Endothelial cell of hepatic sinusoid (primary cell): ENCODE results near the gene CFAP70.
"Not testable (repeated sequence)": the region's sequence is repeated elsewhere in the genome, so short reads cannot be mapped to it uniquely, and the experiment has no call there.

ENCODE experiments used
- in situ Hi-C: cut with HindIII; loops from 2 replicates; pipeline ENCODE4 v1.10.0; 2017; ENCODE audit warnings: low sequenced_read_pairs

Gene CFAP70

DNA sequence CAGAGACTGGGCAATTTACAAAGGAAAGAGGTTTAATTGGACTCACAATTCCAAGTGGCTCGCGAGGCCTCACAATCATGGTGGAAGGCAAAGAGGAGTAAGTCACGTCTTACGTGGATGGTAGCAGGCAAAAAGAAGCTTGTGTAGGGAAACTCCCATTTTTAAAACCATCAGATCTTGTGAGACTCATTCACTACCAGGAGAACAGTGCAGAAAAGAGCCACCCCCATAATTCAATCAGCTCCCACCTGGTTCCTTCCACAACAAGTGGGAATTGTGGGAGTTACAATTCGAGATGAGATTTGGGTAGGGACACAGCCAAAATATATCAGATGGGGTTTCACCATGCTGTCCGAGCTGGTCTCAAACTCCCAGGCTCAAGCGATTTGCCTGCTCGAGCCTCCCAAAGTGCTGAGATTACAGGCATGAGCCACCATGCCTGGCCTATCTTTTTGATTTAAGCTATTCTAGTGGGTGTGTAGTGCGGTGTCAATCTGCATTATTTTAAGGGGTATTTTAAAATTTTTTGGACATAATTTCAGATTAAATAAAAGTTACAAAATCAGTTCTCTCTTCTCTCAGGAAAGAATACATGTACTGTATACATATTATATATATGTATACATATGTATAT lies 97.2 kb downstream of the CFAP70 start:
- in situ Hi-C loops, result no loop called here

DNA sequence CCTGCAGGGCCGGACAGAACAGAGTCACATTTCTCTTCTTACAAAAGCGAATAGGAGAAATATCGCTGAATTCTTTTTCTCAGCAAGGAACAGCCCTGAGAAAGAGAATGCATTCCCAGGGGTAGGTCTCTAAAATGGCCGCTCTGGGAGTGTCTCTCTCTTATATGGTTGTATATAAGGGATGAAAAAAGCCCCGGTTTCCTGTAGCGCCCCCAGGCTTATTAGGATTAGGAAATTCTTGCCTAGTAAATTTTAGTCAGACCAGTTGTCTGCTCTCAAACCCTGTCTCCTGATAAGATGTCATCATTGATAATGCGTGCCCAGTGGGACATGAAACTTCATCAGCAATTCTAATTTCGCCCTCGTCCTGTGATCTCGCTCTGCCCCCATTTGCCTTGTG lies 100.1 kb downstream of the CFAP70 start:
- in situ Hi-C loops, result not testable (repeated sequence)

GRCh38 chr10:73253225-73253555 lies 105.5 kb downstream of the CFAP70 start:
- in situ Hi-C loops, result no loop called here

GRCh38 chr10:73252445-73253224 lies 106.0 kb downstream of the CFAP70 start, which contains the start of gene MRPS16:
TSS of gene MRPS16 (minus strand) at chr10:73252644. CDS start at chr10:73252482, 162 bp downstream.
- in situ Hi-C loops, result no loop called here

- in situ Hi-C loops, result no loop called here
Measured at GRCh38 chr10:73251683-73252444, 106.8 kb downstream of the CFAP70 start.

DNA sequence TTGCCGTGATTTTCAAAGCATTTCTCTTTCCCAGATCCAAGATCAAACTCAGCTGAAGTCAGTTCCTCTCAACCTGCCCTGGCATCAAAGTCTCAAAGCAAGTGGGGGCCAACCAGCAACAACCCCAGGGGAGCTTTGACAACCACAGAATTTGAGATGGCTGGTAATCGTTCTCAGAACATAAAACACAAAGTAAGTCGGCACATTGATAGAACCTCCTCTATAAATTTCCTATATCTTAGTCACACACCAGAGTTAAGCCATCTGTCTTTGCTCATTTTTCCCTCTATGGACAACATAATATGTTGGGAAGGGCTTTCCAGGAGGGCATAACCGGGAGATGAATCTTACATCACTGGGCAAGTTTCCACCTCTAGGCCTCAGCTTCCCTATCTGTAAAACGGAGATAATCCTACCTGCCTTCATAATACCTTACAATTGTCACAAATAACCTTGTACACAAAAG lies 110.4 kb downstream of the CFAP70 start:
- in situ Hi-C loops, result no loop called here

DNA sequence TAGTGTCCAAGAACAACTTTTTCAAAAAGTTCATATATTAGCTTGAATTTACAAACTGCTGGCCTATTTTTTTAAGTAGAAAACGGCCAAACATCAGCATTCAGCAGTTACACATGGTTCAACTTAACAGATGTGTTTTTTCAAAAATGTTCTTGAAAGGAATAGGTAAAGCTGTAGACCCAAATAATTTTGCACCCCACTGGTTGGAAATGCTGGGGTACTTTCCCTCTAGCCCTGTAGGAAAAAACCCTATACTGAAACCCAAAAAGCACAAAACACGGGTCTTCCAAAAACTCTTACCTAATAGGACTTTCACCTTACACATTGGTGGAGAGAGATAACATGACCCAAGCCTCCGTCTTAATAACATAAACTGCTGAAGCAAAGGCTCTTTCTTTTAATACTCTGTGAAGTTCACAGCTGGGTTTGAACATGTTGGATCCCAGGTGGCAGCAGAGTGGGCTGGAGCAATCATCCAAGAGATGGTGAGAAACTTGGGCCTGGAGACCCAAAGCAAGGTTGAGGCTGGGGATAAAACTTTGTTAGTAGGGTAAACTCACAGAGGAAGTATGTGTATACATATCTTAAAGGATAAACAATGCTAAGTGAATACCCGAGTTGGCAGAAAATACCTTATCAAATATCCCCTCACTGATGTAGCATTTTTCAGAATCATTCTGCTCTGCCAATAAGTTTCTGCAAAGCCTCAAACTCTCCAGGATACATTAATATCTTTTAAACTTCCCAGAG lies 111.0 kb downstream of the CFAP70 start:
- in situ Hi-C loops, result no loop called here

GRCh38 chr10:73246646-73247508 lies 111.8 kb downstream of the CFAP70 start, which contains the start of gene DNAJC9:
TSS of gene DNAJC9 (minus strand) at chr10:73247255. CDS start at chr10:73247189, 66 bp downstream.
- in situ Hi-C loops, result no loop called here

- in situ Hi-C loops, result no loop called here
Measured at GRCh38 chr10:73246322-73246645, 112.4 kb downstream of the CFAP70 start.

DNA sequence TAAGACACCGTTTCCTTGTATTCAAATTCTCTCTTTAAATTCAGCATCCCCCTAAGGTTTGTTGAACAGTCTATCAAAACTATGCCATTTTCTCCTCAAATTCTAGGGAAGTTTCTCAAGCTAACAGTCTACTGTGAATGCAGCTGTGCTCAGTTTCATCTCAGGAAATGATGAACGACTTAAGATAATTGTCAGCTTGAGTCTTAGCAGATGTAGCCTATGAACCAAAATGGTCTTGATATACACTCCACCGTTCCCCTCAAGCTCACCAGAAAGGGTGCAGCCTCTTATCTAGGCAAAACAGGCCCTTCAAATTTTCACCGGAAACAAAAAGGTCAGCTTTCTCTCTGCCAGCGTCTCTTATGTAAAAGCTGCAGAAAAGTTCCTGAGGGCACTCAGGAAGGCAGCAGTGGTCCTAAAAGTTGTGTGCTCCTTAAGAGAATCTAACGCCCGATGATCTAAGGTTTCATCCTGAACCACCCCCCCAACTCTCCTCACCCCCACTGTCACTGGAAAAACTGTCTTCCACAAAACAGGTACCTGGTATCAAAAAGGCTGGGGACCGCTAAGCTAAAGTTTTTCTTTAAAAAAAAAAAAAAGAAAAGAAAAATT lies 113.7 kb downstream of the CFAP70 start:
- in situ Hi-C loops, result no loop called here

DNA sequence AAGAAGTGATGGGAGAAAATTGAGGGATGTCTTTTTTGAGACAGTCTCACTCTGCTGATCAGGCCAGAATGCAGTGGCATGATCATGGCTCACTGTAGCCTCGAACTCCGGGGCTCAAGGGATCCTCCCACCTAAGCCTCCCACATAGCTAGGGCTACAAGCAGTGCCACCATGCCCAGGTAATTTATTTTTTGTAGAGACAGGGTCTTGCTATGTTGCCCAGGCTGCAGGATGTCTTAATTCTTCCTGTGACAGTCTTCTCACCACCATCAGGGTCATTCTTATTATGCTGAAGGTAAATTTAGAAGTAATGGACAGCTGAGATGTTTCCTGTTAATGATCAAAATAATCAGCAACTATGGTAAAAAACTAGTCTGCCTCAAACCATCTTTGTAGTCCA lies 118.8 kb downstream of the CFAP70 start:
- in situ Hi-C loops, result no loop called here

DNA sequence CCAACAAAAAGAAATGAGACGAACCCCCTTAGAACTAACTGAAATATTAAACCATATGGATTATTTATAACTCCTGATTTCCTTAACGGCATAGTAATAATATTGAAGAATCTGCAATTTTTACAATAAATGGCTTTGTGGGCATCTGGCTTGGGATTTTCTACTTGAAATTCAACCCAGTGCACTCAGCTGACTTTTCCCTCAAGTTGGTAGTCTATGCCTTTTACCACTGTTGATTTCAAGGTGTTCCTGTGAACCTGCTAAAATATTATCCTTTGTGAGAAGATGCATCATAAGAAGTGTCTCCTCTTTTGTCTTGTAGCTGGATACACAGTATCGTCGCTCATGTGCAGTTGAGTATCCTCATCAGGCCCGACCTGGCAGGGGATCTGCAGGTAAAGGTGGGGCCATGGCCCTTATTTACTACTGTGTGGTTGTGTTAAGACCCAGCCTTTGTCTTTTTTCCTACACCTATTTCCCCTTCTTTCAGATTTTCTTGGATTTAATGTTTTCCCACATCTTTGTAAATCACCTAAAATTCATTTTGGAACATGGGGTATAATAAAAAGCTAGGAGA lies 119.6 kb downstream of the CFAP70 start:
- in situ Hi-C loops, result no loop called here

DNA sequence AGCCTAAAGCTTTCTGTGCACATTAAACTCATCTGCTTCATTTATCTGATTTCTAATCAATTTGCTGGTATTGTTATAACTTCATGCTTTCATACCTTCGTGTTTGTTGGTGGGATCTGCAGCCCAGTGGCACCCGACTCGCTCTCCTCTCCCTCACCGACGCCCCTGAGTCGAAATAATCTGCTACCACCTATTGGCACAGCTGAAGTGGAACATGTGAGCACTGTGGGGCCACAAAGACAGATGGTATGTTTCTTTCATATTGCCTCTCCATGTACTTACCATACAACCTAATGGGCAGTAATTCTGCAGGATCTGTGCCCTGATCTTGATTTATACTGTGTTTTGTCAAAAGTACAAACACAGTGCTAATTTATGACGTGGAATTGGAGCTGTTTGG lies 124.0 kb downstream of the CFAP70 start:
- in situ Hi-C loops, result no loop called here

DNA sequence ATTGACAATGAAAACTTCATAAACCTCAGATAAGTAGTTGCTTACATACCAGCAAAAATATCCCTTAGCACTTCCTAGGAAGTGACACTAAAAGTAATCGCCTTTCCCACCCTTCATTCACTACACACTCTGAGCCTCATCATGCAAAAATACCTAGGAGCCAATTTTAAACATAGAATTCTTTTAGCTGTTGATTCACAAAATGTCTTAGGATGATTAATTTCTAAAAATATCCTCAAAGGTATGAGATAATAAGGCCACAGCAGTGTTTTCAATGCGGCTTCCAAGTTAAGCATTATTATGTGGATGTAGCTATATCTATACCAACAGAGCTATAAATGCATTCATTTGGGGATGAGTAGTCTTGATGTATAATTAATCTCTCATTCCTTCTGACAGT lies 124.8 kb downstream of the CFAP70 start:
- in situ Hi-C loops, result no loop called here

DNA sequence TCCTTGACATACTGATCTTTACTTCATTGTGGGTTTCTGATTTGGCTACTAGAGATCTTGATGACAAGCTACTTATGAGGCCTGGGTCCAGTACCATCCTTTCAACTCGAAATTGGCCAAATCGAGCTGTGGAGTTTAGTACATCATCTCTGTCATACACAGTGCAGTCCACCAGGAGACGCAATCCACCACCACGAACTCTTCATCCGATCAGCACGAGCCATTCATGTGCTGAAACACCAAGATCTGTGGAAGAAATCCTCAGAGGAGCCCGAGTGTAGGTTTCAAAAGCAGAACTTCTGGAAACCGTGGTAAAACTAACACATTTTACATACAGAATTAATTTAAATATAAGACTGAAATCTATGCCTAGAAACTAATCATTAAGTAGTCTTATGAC lies 125.8 kb downstream of the CFAP70 start:
- in situ Hi-C loops, result no loop called here

- in situ Hi-C loops, result no loop called here
Measured at GRCh38 chr10:73229567-73229966, 129.1 kb downstream of the CFAP70 start.

DNA sequence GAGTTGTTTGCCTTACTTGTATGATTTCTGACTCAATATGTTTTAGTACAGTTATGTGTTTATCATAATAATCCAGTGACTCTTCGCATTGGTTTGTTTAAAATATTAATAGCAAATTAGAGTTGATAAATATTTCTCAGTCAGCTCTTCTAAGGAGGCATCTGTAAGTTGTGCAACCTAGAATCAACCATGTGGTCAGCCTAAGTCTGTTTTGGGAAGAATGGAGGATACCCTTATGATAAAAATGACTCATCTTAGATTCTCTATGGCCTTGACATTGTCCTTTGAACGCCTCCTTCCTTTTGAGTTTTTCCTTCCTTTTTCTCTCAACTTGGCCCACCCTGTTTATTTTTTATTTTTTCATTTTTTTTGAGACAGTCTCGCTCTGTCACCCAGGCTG lies 130.4 kb downstream of the CFAP70 start:
- in situ Hi-C loops, result no loop called here

- in situ Hi-C loops, result no loop called here
Measured at GRCh38 chr10:73226663-73227062, 132.0 kb downstream of the CFAP70 start.

DNA sequence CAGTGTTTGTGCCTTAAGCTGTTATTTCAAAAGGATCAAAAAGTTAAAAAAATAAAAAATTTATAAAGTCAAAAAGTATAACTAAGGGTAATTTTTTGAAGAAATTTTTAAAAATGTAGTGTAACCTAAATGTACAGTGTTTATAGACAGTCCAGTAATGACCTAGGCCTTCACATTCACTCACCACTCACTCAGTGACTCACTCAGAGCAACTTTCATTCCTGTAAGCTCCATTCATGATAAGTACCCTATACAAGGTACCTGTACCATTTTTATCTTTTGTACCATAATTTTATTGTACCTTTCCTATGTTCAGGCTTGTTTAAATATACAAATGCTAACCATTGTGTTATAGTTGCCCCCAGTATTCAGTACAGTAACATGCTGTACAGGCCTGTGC lies 133.1 kb downstream of the CFAP70 start:
- in situ Hi-C loops, result no loop called here
